H9 (cell line): ENCODE data around the gene KDM4C. TPM values are rescaled to one million over a fixed set of nuclear protein-coding genes. Genes with fewer than 3 reads are reported as not detected.

ENCODE experiments used
- DNase-seq: peaks from one replicate; pipeline ENCODE4 v3.0.0-alpha.2; 2017
- H2AFZ ChIP-seq: one replicate; pipeline ENCODE4 v1.6.1; 2013; ENCODE audit warnings: mild to moderate bottlenecking, low read length, control low read depth, moderate library complexity
- H2AK5ac ChIP-seq: 2 replicates; pipeline ENCODE4 v1.6.1; 2013; ENCODE audit warnings: low read length, control low read depth, mixed read lengths; ENCODE audit not compliant: insufficient read length
- H2BK120ac ChIP-seq: one replicate; pipeline ENCODE4 v1.6.1; 2013; ENCODE audit warnings: low read depth, mild to moderate bottlenecking, low read length, control low read depth, inconsistent platforms; ENCODE audit not compliant: poor library complexity, severe bottlenecking
- H2BK12ac ChIP-seq: 2 replicates; pipeline ENCODE4 v1.6.1; 2013; ENCODE audit warnings: low read length, control low read depth, mixed read lengths, low read depth; ENCODE audit not compliant: insufficient read length
- H2BK15ac ChIP-seq: 2 replicates; pipeline ENCODE4 v1.6.1; 2013; ENCODE audit warnings: low read depth, low read length, control low read depth
- H2BK20ac ChIP-seq: one replicate; pipeline ENCODE4 v1.6.1; 2013; ENCODE audit warnings: low read depth, mild to moderate bottlenecking, low read length, control low read depth, inconsistent platforms; ENCODE audit not compliant: poor library complexity, severe bottlenecking
- H2BK5ac ChIP-seq: 2 replicates; pipeline ENCODE4 v1.6.1; 2013; ENCODE audit warnings: low read length, control low read depth, mixed read lengths; ENCODE audit not compliant: insufficient read length
- H3K14ac ChIP-seq: 2 replicates; pipeline ENCODE4 v1.6.1; 2013; ENCODE audit warnings: low read length, control low read depth; ENCODE audit not compliant: insufficient read depth
- H3K18ac ChIP-seq: 2 replicates; pipeline ENCODE4 v1.6.1; 2013; ENCODE audit warnings: low read depth, mild to moderate bottlenecking, mixed read lengths, low read length, control low read depth; ENCODE audit not compliant: insufficient read length
- H3K23ac ChIP-seq: 2 replicates; pipeline ENCODE4 v1.6.1; 2013; ENCODE audit warnings: low read length, control low read depth, mixed read lengths, low read depth; ENCODE audit not compliant: insufficient read length
- H3K23me2 ChIP-seq: 2 replicates; pipeline ENCODE4 v1.6.1; 2013; ENCODE audit warnings: low read depth, mild to moderate bottlenecking, mixed read lengths, low read length, control low read depth; ENCODE audit not compliant: insufficient read length, poor library complexity, severe bottlenecking
- H3K27ac ChIP-seq: 2 replicates; pipeline ENCODE4 v1.5.1; 2013; ENCODE audit warnings: low read length, control low read depth, mixed read lengths, low read depth; ENCODE audit not compliant: insufficient read length
- H3K27me3 ChIP-seq: 2 replicates; pipeline ENCODE4 v1.6.1; 2013; ENCODE audit warnings: low read length, control low read depth, inconsistent platforms; ENCODE audit not compliant: insufficient read depth
- H3K4ac ChIP-seq: 2 replicates; pipeline ENCODE4 v1.6.1; 2013; ENCODE audit warnings: low read depth, mild to moderate bottlenecking, control low read depth, inconsistent platforms, low read length, moderate library complexity
- H3K4me1 ChIP-seq: 2 replicates; pipeline ENCODE4 v1.6.1; 2013; ENCODE audit warnings: low read length, control low read depth, inconsistent platforms; ENCODE audit not compliant: insufficient read depth
- H3K4me2 ChIP-seq: 2 replicates; pipeline ENCODE4 v1.6.1; 2013; ENCODE audit warnings: low read length, control low read depth, mixed read lengths; ENCODE audit not compliant: insufficient read length, insufficient read depth
- H3K56ac ChIP-seq: 2 replicates; pipeline ENCODE4 v1.6.1; 2013; ENCODE audit warnings: low read depth, mild to moderate bottlenecking, mixed read lengths, low read length, control low read depth; ENCODE audit not compliant: insufficient read length
- H3K79me1 ChIP-seq: 2 replicates; pipeline ENCODE4 v1.6.1; 2013; ENCODE audit warnings: low read depth, mild to moderate bottlenecking, moderate library complexity, low read length, control low read depth, inconsistent platforms; ENCODE audit not compliant: insufficient read depth, poor library complexity, severe bottlenecking
- H3K79me2 ChIP-seq: 2 replicates; pipeline ENCODE4 v1.6.1; 2013; ENCODE audit warnings: low read length, control low read depth, inconsistent platforms; ENCODE audit not compliant: insufficient read depth
- H3K9ac ChIP-seq: 2 replicates; pipeline ENCODE4 v1.6.1; 2013; ENCODE audit warnings: low read length, control low read depth, mixed read lengths; ENCODE audit not compliant: insufficient read length; ENCODE audit errors: extremely low read depth
- H3K9me3 ChIP-seq: one replicate; pipeline ENCODE4 v1.6.1; 2013; ENCODE audit warnings: low read depth, low read length, inconsistent platforms; ENCODE audit not compliant: control insufficient read depth
- H3T11ph ChIP-seq: one replicate; pipeline ENCODE4 v1.6.1; 2013; ENCODE audit warnings: mild to moderate bottlenecking, low read length, control low read depth, inconsistent platforms
- H4K20me1 ChIP-seq: one replicate; pipeline ENCODE4 v1.6.1; 2013; ENCODE audit not compliant: control insufficient read depth, insufficient read length, insufficient read depth
- H4K5ac ChIP-seq: 2 replicates; pipeline ENCODE4 v1.6.1; 2013; ENCODE audit warnings: low read depth, mild to moderate bottlenecking, mixed read lengths, low read length, control low read depth; ENCODE audit not compliant: insufficient read length
- H4K8ac ChIP-seq: replicated peaks from 2 replicates; pipeline ENCODE4 v1.6.1; 2013; ENCODE audit warnings: low read length, control low read depth, mixed read lengths, low read depth; ENCODE audit not compliant: insufficient read length
- H4K91ac ChIP-seq: 2 replicates; pipeline ENCODE4 v1.6.1; 2013; ENCODE audit warnings: low read depth, mild to moderate bottlenecking, moderate library complexity, mixed read lengths, low read length, control low read depth; ENCODE audit not compliant: insufficient read length
- H3K27ac Mint-ChIP-seq, 3 experiments: 2 replicates in 2 of 3; 3 replicates in 1 of 3; pipeline ENCODE4 v1.8.0; 2020 to 2021; ENCODE audit warnings: mixed read lengths in 3 of 3, mild to moderate bottlenecking in 1 of 3, moderate library complexity in 1 of 3
- H3K27me3 Mint-ChIP-seq: 2 replicates; pipeline ENCODE4 v1.8.0; 2021; ENCODE audit warnings: low read depth, mild to moderate bottlenecking, moderate library complexity, mixed read lengths
- H3K36me3 Mint-ChIP-seq, 3 experiments: 2 replicates in 2 of 3; 3 replicates in 1 of 3; pipeline ENCODE4 v1.8.0; 2020 to 2021; ENCODE audit warnings: low read depth in 3 of 3, mixed read lengths in 3 of 3; ENCODE audit not compliant: insufficient read depth in 1 of 3
- H3K4me1 Mint-ChIP-seq, 2 experiments: 2 replicates each; pipeline ENCODE4 v1.8.0; 2020; ENCODE audit warnings: mixed read lengths in 2 of 2
- H3K4me3 Mint-ChIP-seq, 2 experiments: 2 replicates in 1 of 2; 3 replicates in 1 of 2; pipeline ENCODE4 v1.8.0; 2020 to 2021; ENCODE audit warnings: mild to moderate bottlenecking in 2 of 2, mixed read lengths in 2 of 2, moderate library complexity in 1 of 2
- H3K9me3 Mint-ChIP-seq, 2 experiments: 2 replicates in 1 of 2; 3 replicates in 1 of 2; pipeline ENCODE4 v1.8.0; 2020; ENCODE audit warnings: mild to moderate bottlenecking in 2 of 2, mixed read lengths in 2 of 2, moderate library complexity in 1 of 2
- CTCF ChIP-seq: fragments of 200-600 bp; sonication (generic); conservative IDR thresholded peaks from 3 replicates; pipeline ENCODE4 v1.8.0; 2021; ENCODE audit warnings: antibody characterized with exemption, mild to moderate bottlenecking
- WGBS: extraction: QIAGEN DNeasy Blood & Tissue Kit; methylation state at CpG from one replicate; pipeline ENCODE4 v1.1.7; 2013; ENCODE audit warnings: missing lambda C conversion rate, low lambda C conversion rate, mixed read lengths; ENCODE audit not compliant: insufficient read length; ENCODE audit errors: extremely low coverage; 5-methylcytosine and 5-hydroxymethylcytosine counted together
- total RNA-seq: library from RNA; stranded (reverse); gene quantifications from 2 replicates; pipeline ENCODE4 v1.2.1, GENCODE V29; 2021

KDM4C gene
- total RNA-seq, 1 experiment from 2014 or later: 24.0 TPM

- no peak overlapping the region for H3K9ac ChIP-seq
- WGBS: no CpG with 5 or more reads among the region's 3 CpGs
Observed at GRCh38 chr9:7079051-7079450, 321.3 kb downstream of the KDM4C start.

More at GRCh38 chr9:7079051-7079450, 321.3 kb downstream of the KDM4C start:
- no peak for DNase-seq
- no peak overlapping the region for H3K4me3 Mint-ChIP-seq
- Histone ChIP-seq H3K79me2 (no peaks in the 10 kb centered on the region), H3K23me2 (no peaks in the 10 kb centered on the region), H4K91ac (no peak overlapping the region), H4K20me1 (no peaks in the 10 kb centered on the region), H2BK15ac (no peak overlapping the region; the same call in 1 of the 2 replicates), H3K27ac (no peak overlapping the region), H2BK120ac (no peak overlapping the region), H3T11ph (no peak overlapping the region), H3K79me1 (no peaks in the 10 kb centered on the region), H2BK12ac (no peak overlapping the region), H3K27me3 (no peaks in the 10 kb centered on the region), H2AK5ac (no peak overlapping the region), H3K56ac (no peak overlapping the region), H3K9me3 (no peaks in the 10 kb centered on the region), H4K5ac (no peak overlapping the region), H3K4me2 (no peak overlapping the region), H3K4me1 (no peaks in the 10 kb centered on the region), H2AFZ (no peak overlapping the region), H3K18ac (no peak overlapping the region), H3K4ac (no peak overlapping the region), H2BK5ac (no peak overlapping the region), H3K23ac (no peak overlapping the region), H4K8ac (no peak overlapping the region), H3K14ac (no peak overlapping the region), H2BK20ac (no peak overlapping the region)
- no peaks in the 10 kb centered on the region; the same call in 1 of the 2 replicates for H3K27me3 Mint-ChIP-seq
- no peaks in the 10 kb centered on the region for H3K9me3 Mint-ChIP-seq
- no peak for TF ChIP-seq CTCF
- H3K36me3 Mint-ChIP-seq: no peaks in the 10 kb centered on the region; a peak in 1 of 7 replicates
- no peak overlapping the region for H3K27ac Mint-ChIP-seq
- peaks cover 0 to 7% of the 10 kb centered on the region in 2 experiments; a peak in 2 of 4 replicates for H3K4me1 Mint-ChIP-seq
